Measurements from ENCODE around the gene SLC1A5.
"Not testable (repeated sequence)": the region's sequence is repeated elsewhere in the genome, so short reads cannot be mapped to it uniquely, and the experiment has no call there.

Gene SLC1A5

DNA sequence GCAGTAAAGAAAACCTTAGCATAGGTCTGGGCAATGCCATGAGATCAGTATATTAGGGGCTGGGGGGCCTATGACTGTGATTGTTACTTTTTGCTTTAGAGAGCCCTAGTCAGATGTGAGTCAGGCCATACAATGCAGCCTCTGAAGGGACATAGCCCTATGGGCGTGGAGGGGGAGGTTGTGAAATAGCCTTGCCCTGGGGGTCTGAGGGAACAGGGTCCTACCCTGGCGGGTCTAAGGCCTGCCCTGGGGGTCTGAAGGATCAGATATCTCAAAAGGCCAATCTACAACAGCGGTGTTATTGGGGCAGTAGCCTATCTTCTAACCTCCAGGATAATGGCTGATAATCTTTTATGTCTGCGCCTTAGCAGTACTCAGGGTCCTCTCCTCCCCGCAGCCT, 13.8 kb upstream of the SLC1A5 start:
- DNase-seq (ENCODE audit: low read depth in 4 of 4, low spot score in 1 of 4): no peak

- no peak for DNase-seq (ENCODE audit: low read depth in 4 of 4, low spot score in 1 of 4)
Measured at GRCh38 chr19:46798713-46799112, 10.3 kb upstream of the SLC1A5 start.

- no peak for DNase-seq (ENCODE audit: low read depth in 4 of 4, low spot score in 1 of 4)
Measured at GRCh38 chr19:46797881-46798280, 9.5 kb upstream of the SLC1A5 start.

DNA sequence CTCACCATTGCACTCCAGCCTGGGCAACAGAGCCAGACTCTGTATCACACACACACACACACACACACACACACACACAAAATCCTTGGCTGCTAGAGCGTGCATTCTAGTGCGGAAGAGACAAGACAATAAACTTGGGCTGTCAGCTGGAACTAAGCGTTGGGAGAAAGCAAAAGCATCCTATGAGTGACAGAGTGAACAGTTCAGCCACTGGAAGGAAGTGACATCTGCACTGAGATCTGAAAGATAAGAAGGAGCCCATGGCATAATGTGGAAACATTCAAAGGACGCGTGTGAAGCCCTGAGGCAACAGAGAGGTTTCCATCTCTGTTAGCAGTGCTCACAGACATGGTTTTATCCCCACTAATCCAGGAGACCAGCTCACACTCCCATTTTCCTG, 3.5 kb upstream of the SLC1A5 start:
- DNase-seq (ENCODE audit: low read depth in 4 of 4, low spot score in 1 of 4): no peak

- DNase-seq (ENCODE audit: low read depth in 4 of 4, low spot score in 1 of 4): no peak
Measured at GRCh38 chr19:46789371-46789770, 977 bp upstream of the SLC1A5 start.

GRCh38 chr19:46788968-46789338, 559 bp upstream of the SLC1A5 start:
- no peak for DNase-seq (ENCODE audit: low read depth in 4 of 4, low spot score in 1 of 4)

GRCh38 chr19:46787331-46788261, 798 bp downstream of the SLC1A5 start:
- DNase-seq (ENCODE audit: low read depth in 4 of 4, low spot score in 1 of 4): no peak

DNA sequence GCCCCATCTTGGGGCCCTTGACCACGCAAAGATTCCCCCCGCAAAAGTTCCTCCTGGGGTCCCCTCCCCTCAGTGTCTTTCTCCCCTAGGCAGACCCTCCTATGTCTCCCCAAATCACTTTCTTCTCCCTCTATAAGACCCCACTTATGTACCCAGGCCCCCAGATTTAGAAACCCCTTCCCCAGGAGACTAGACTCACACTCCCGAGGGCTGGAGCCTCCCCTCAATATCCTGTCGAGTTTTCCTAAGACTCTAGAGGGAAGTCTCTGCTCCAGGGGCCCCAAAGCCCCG, 1.4 kb downstream of the SLC1A5 start:
- DNase-seq (ENCODE audit: low read depth in 4 of 4, low spot score in 1 of 4): no peak

GRCh38 chr19:46786236-46787039, 2.0 kb downstream of the SLC1A5 start:
- DNase-seq (ENCODE audit: low read depth in 4 of 4, low spot score in 1 of 4): peak; percentile 57 to 78 (median 72)

DNA sequence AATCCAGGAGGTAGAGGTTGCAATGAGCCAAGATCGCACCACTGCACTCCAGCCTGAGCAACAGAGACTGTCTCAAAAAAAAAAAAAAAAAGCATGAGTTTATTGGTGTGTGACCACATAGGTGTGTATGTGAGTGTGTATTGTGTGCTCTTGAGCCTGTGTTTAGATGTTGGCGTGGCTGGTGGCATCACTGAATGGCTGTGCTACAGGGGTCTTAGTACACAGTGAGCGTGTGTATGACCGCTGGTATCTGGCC, 2.5 kb downstream of the SLC1A5 start:
- no peak for DNase-seq (ENCODE audit: low read depth in 4 of 4, low spot score in 1 of 4)

GRCh38 chr19:46785054-46785979, 3.1 kb downstream of the SLC1A5 start:
- DNase-seq (ENCODE audit: low read depth in 4 of 4, low spot score in 1 of 4): no peak

DNA sequence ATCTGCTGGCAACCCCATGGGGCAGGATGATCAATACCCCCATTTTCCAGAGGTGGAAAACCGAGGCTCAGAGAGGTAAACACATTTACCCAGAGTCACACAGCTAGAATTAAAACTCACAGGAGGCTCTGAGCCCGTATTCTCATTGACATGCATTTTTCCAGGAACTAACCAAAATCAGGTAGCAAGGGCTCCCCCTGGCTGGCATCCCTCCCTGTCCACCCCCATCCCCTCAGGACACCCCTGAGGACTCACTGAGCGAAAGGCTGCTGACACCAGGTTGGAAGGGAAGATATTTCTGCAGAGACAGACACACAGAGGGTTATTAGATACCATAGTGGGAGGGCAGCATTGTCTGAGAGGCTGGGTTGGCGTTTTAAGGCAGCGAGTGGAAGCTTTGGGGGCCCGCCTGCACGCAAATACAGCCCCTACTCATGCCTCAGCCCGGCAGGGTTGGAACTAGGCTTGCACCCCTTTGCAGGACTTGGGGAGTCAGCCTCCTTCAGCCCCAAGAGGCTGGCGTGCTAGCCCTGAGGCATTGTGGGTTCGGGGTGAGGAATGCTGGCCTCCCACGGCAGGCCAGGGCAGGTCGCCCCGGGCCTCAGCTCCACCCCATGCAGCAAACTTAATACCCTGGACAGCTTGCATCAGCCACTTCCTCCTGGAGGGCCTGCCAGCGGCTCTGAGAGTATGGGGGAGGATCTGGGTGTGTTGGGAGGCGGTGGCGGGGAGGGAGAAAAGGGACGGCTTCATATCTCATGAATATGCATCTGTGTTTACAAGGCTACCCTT, 3.9 kb downstream of the SLC1A5 start:
- peak; percentile 21 to 66 (median 35) for DNase-seq (ENCODE audit: low read depth in 4 of 4, low spot score in 1 of 4)

DNA sequence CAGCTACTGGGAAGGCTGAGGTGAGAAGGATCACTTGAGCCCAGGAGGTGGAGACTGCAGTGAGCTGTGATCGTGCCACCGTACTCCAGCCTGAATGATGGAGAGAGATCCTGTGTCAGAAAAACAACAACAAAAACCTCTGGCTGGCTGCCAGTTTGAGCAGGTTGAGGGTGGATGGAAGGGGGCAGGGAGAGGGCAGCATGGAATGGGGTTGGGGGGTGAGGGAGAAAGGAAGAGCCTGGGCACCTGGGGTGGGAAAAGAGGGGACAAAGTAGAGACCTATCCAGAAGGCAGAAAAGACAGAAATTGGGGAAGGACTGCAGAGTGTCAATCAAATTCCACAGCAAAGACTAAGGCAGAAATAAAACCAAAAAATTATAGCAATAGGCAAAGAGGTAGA, 4.7 kb downstream of the SLC1A5 start:
- no peak for DNase-seq (ENCODE audit: low read depth in 4 of 4, low spot score in 1 of 4)

DNA sequence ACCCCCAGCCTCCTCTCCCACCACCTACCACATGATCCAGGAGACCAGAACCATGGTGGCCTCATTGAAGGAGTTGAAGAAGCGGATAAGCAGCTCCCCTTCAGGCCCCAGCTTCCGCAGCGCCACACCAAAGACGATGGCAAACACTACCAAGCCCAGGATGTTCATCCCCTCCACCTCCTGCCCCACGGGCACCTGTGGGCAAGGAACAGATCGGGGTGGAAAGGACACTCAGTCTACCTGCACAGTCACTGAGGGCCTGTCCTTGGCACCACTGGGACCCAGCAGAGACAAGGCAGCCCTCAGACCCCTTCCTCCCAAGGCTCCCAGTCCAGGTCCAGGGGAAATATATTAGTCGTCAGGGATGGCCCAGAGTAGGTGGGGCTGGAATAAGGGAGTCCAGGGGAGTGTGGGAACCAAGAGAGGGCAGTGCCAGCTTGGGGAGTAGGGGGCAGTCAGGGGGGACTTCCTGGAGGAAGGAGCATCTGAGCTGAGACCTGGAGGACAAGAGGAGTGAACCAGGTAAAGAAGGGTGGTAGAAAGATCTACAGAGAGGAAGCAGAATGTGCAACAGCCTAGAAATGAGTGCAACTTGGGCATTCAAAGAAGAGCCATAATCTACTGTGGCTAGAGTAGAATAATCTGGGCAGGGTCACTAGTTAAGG, 5.9 kb downstream of the SLC1A5 start:
- no peak for DNase-seq (ENCODE audit: low read depth in 4 of 4, low spot score in 1 of 4)

- not testable (repeated sequence) for DNase-seq (ENCODE audit: low read depth in 4 of 4, low spot score in 1 of 4)
Measured at GRCh38 chr19:46777956-46778645, 10.3 kb downstream of the SLC1A5 start.

- no peak for DNase-seq (ENCODE audit: low read depth in 4 of 4, low spot score in 1 of 4)
Measured at GRCh38 chr19:46776927-46777911, 11.2 kb downstream of the SLC1A5 start.

- no peak for DNase-seq (ENCODE audit: low read depth in 4 of 4, low spot score in 1 of 4)
Measured at GRCh38 chr19:46775642-46776258, 12.6 kb downstream of the SLC1A5 start.

- DNase-seq (ENCODE audit: low read depth in 4 of 4, low spot score in 1 of 4): no peak
Measured at GRCh38 chr19:46773018-46773399, 15.4 kb downstream of the SLC1A5 start.
